HG02943 (cell line): Measurements from ENCODE around the gene MLLT11.

Experiments used
- ATAC-seq: cut with Tn5 transposase; IDR thresholded peaks from one replicate; pipeline ENCODE4 v1.9.1; 2021; ENCODE audit warnings: mild to moderate bottlenecking, low read depth, moderate library complexity; ENCODE audit not compliant: unreplicated experiment

MLLT11 gene

GRCh38 chr1:151060007-151060656, at the start of gene MLLT11:
TSS of gene MLLT11 (plus strand) at chr1:151060397. CDS start at chr1:151067225, 6,828 bp downstream.
- no peak for ATAC-seq

- no peak for ATAC-seq
Measured at GRCh38 chr1:151011154-151011850, 48.9 kb upstream of the MLLT11 start.

GRCh38 chr1:151012684-151013471, 47.3 kb upstream of the MLLT11 start:
- ATAC-seq = no peak

GRCh38 chr1:151013518-151013917, 46.7 kb upstream of the MLLT11 start:
- no peak for ATAC-seq

- no peak for ATAC-seq
Measured at GRCh38 chr1:151024540-151025146, 35.6 kb upstream of the MLLT11 start.

- ATAC-seq = no peak
Measured at GRCh38 chr1:151026460-151026859, 33.7 kb upstream of the MLLT11 start.

GRCh38 chr1:151032164-151032563, 28.0 kb upstream of the MLLT11 start:
- ATAC-seq = no peak

- no peak for ATAC-seq
Measured at GRCh38 chr1:151035167-151035566, 25.0 kb upstream of the MLLT11 start.

GRCh38 chr1:151036356-151036755, 23.8 kb upstream of the MLLT11 start, which contains the start of gene BNIPL:
TSS of gene BNIPL (plus strand) at chr1:151036586. CDS start at chr1:151036726, 140 bp downstream.
- ATAC-seq = no peak

- no peak for ATAC-seq
Measured at GRCh38 chr1:151037032-151037431, 23.2 kb upstream of the MLLT11 start.

- ATAC-seq = no peak
Measured at GRCh38 chr1:151039521-151039920, 20.7 kb upstream of the MLLT11 start.

- ATAC-seq = no peak
Measured at GRCh38 chr1:151043163-151043562, 17.0 kb upstream of the MLLT11 start.

GRCh38 chr1:151047591-151047924, 12.6 kb upstream of the MLLT11 start, which contains the start of gene C1orf56:
TSS of gene C1orf56 (plus strand) at chr1:151047751. CDS start at chr1:151047848, 97 bp downstream.
- no peak for ATAC-seq

- no peak for ATAC-seq
Measured at GRCh38 chr1:151047925-151048644, 12.1 kb upstream of the MLLT11 start.

- no peak for ATAC-seq
Measured at GRCh38 chr1:151048645-151049032, 11.6 kb upstream of the MLLT11 start.

GRCh38 chr1:151049458-151049857, 10.7 kb upstream of the MLLT11 start:
- ATAC-seq = no peak

GRCh38 chr1:151050051-151050688, 10.0 kb upstream of the MLLT11 start:
- no peak for ATAC-seq

GRCh38 chr1:151051356-151052009, 8.7 kb upstream of the MLLT11 start:
- no peak for ATAC-seq

GRCh38 chr1:151054971-151055547, 5.1 kb upstream of the MLLT11 start:
- ATAC-seq = no peak
